Left lung (tissue), 10 donors: ENCODE results near the gene TMEM63A. TPM values are rescaled to one million over a fixed set of nuclear protein-coding genes. Genes with fewer than 3 reads are reported as not detected.
A peak's percentile ranks its signal among the peaks of the same experiment; 100 is the strongest.

Source experiments
- ATAC-seq: fragments of 200-7000 bp; cut with Tn5 transposase; one replicate; pipeline ENCODE4 v1.9.1; 2020; ENCODE audit warnings: moderate library complexity
- DNase-seq, 4 donors: peaks; one replicate each; pipeline ENCODE4 v3.0.0-alpha.2; 2013 to 2020
- H3K27ac ChIP-seq, 2 donors: fragments of 200-600 bp; sonication (generic) in 1 of 2; one replicate each; pipeline versions ENCODE4 v1.5.0 to v1.8.0; 2020 to 2021
- H3K27me3 ChIP-seq, 2 donors: fragments of 200-600 bp; sonication (generic) in 1 of 2; one replicate each; pipeline versions ENCODE4 v1.5.0 to v1.8.0; 2020 to 2021
- H3K36me3 ChIP-seq, 2 donors: fragments of 200-600 bp; sonication (generic) in 1 of 2; one replicate each; pipeline versions ENCODE4 v1.5.0 to v1.8.0; 2020 to 2021
- H3K4me1 ChIP-seq, 2 donors: fragments of 200-600 bp; one replicate each; pipeline ENCODE4 v1.8.0; 2021
- H3K4me3 ChIP-seq, 2 donors: fragments of 200-600 bp; sonication (generic) in 1 of 2; one replicate each; pipeline versions ENCODE4 v1.5.0 to v1.8.0; 2020 to 2021; ENCODE audit warnings: mild to moderate bottlenecking in 1 of 2
- H3K9me3 ChIP-seq, 2 donors: fragments of 200-600 bp; sonication (generic) in 1 of 2; one replicate each; pipeline versions ENCODE4 v1.5.0 to v1.8.0; 2020 to 2021
- CTCF ChIP-seq, 2 donors: fragments of 200-600 bp; sonication (generic) in 1 of 2; IDR thresholded peaks; one replicate each; pipeline versions ENCODE4 v1.5.0 to v1.8.0; 2021; ENCODE audit warnings: antibody characterized with exemption in 2 of 2
- intact Hi-C, 2 donors: fragments of 100-400 bp; cut with DNase I; formaldehyde crosslinking; loops; one replicate each; pipeline versions ENCODE4 v1.11.2 to v1.14.2; 2022
- polyA plus RNA-seq, 6 donors: library from polyadenylated mRNA; unstranded; fragments of 120-200 nt; gene quantifications; one replicate each; pipeline ENCODE4 v1.2.1, GENCODE V29; 2013; ENCODE audit not compliant: insufficient read length in 6 of 6
- total RNA-seq, 2 donors: library from RNA; stranded (reverse); fragmentation: NEBNext Ultra II Directional; extraction: Animal tissue kit (Norgen Biotek cat#: 25700); gene quantifications; one replicate each; pipeline ENCODE4 v1.2.1, GENCODE V29; 2021
- donor health status: DM: no; HTN: yes; CAD: no.
- donor health status: DM: no; HTN: no; CAD: no.

TMEM63A gene
- total and polyA plus RNA-seq, 8 donors = 77.4 to 167 (median 123) TPM

- intact Hi-C loops = no loop called here
- Histone ChIP-seq H3K9me3 (no peaks in the 10 kb centered on the region), H3K36me3 (peaks cover 0 to 97% of the 10 kb centered on the region in 2 donors), H3K27ac (peak overlapping the region; percentile 43 to 47), H3K4me3 (no peak overlapping the region), H3K4me1 (peaks cover 7 to 9% of the 10 kb centered on the region in 2 donors), H3K27me3 (no peaks in the 10 kb centered on the region)
- DNase-seq (peak in 1 of 4 donors; percentile 49), ATAC-seq (peak; percentile 53)
- no peak for TF ChIP-seq CTCF (IDR thresholded peaks at IDR 0.05)
These were observed 15.9 kb downstream of the TMEM63A start for GRCh38 chr1:225866061-225866837.

GRCh38 chr1:225865514-225865913, 16.7 kb downstream of the TMEM63A start:
- H3K36me3 ChIP-seq = peaks cover 0 to 97% of the 10 kb centered on the region in 2 donors

GRCh38 chr1:225863167-225863566, 19.0 kb downstream of the TMEM63A start:
- no peaks in the 10 kb centered on the region for H3K9me3 ChIP-seq
- TF ChIP-seq CTCF (IDR thresholded peaks at IDR 0.05) = no peak
- peaks cover 7 to 11% of the 10 kb centered on the region in 2 donors for H3K4me1 ChIP-seq
- H3K36me3 ChIP-seq = peaks cover 0 to 95% of the 10 kb centered on the region in 2 donors
- H3K27me3 ChIP-seq = no peaks in the 10 kb centered on the region
- DNase-seq (no peak), ATAC-seq (no peak)
- no peak overlapping the region for H3K27ac ChIP-seq
- intact Hi-C loops = no loop called here
- no peak overlapping the region for H3K4me3 ChIP-seq

More at GRCh38 chr1:225865514-225865913, 16.7 kb downstream of the TMEM63A start:
- peaks cover 7 to 9% of the 10 kb centered on the region in 2 donors for H3K4me1 ChIP-seq
- TF ChIP-seq CTCF (IDR thresholded peaks at IDR 0.05) = no peak
- no peak overlapping the region for H3K4me3 ChIP-seq
- intact Hi-C loops = no loop called here
- H3K27ac ChIP-seq = peak overlapping the region; percentile 43 to 47
- no peaks in the 10 kb centered on the region for H3K27me3 ChIP-seq
- DNase-seq (peak in 1 of 4 donors; percentile 37), ATAC-seq (no peak)
- no peaks in the 10 kb centered on the region for H3K9me3 ChIP-seq

- no peak for ATAC-seq
- no peaks in the 10 kb centered on the region for H3K27me3 ChIP-seq
- TF ChIP-seq CTCF (IDR thresholded peaks at IDR 0.05) = no peak
- H3K4me1 ChIP-seq = peaks cover 7 to 17% of the 10 kb centered on the region in 2 donors
- H3K27ac ChIP-seq = no peak overlapping the region
- intact Hi-C loops = no loop called here
- H3K36me3 ChIP-seq = peaks cover 0 to 95% of the 10 kb centered on the region in 2 donors
- no peaks in the 10 kb centered on the region for H3K9me3 ChIP-seq
- DNase-seq = peak in 1 of 4 donors; percentile 52
- no peak overlapping the region for H3K4me3 ChIP-seq
These were observed 19.6 kb downstream of the TMEM63A start for GRCh38 chr1:225862581-225862950.

- peaks cover 0 to 93% of the 10 kb centered on the region in 2 donors for H3K36me3 ChIP-seq
- H3K27ac ChIP-seq = peak overlapping the region in 1 of 2 donors; percentile 60
- H3K9me3 ChIP-seq = no peaks in the 10 kb centered on the region
- DNase-seq (peak in 1 of 4 donors; percentile 18), ATAC-seq (no peak)
- no peaks in the 10 kb centered on the region for H3K27me3 ChIP-seq
- intact Hi-C loops = no loop called here
- no peak for TF ChIP-seq CTCF (IDR thresholded peaks at IDR 0.05)
- H3K4me3 ChIP-seq = no peak overlapping the region
- H3K4me1 ChIP-seq = peaks cover 7 to 19% of the 10 kb centered on the region in 2 donors
These were observed 20.2 kb downstream of the TMEM63A start for GRCh38 chr1:225861834-225862580.
